ENCODE data around the gene CDK9. TPM values are rescaled to one million over a fixed set of nuclear protein-coding genes. Genes with fewer than 3 reads are reported as not detected.

CDK9 gene
- total RNA-seq, 1 donor from 2014 or later, result 100 TPM

GRCh38 chr9:127818574-127818973, 32.7 kb downstream of the CDK9 start:
- Mint-ChIP-seq H3K36me3 (ENCODE audit: insufficient read depth) (peaks cover 3% of the 10 kb centered on the region), H3K27me3 (no peaks in the 10 kb centered on the region), H3K4me3 (ENCODE audit: low read depth) (no peak overlapping the region), H3K27ac (peak overlapping the region; percentile 49), H3K9me3 (ENCODE audit: low read depth) (no peaks in the 10 kb centered on the region), H3K4me1 (ENCODE audit: low read depth) (no peaks in the 10 kb centered on the region)
- TF ChIP-seq CTCF (IDR thresholded peaks at IDR 0.05; ENCODE audit: unreplicated experiment), result no peak
- no peak for DNase-seq (ENCODE audit: low spot score, unreplicated experiment)

- peaks cover 3% of the 10 kb centered on the region for H3K36me3 Mint-ChIP-seq (ENCODE audit: insufficient read depth)
These were observed 36.3 kb downstream of the CDK9 start for GRCh38 chr9:127822108-127822507.

GRCh38 chr9:127825319-127826051, 39.7 kb downstream of the CDK9 start:
- peaks cover 36% of the 10 kb centered on the region for H3K27me3 Mint-ChIP-seq
- no peaks in the 10 kb centered on the region for H3K9me3 Mint-ChIP-seq (ENCODE audit: low read depth)
- H3K36me3 Mint-ChIP-seq (ENCODE audit: insufficient read depth), result no peaks in the 10 kb centered on the region
- peak overlapping the region; percentile 41 for H3K4me3 Mint-ChIP-seq (ENCODE audit: low read depth)
- TF ChIP-seq CTCF (IDR thresholded peaks at IDR 0.05; ENCODE audit: unreplicated experiment), result peak; percentile 75
- peak; percentile 69 for DNase-seq (ENCODE audit: low spot score, unreplicated experiment)
- H3K27ac Mint-ChIP-seq, result no peak overlapping the region
- H3K4me1 Mint-ChIP-seq (ENCODE audit: low read depth), result peaks cover 5% of the 10 kb centered on the region

More at GRCh38 chr9:127822108-127822507, 36.3 kb downstream of the CDK9 start:
- Mint-ChIP-seq H3K9me3 (ENCODE audit: low read depth) (no peaks in the 10 kb centered on the region), H3K27ac (no peak overlapping the region), H3K27me3 (peaks cover 15% of the 10 kb centered on the region), H3K4me3 (ENCODE audit: low read depth) (no peak overlapping the region), H3K4me1 (ENCODE audit: low read depth) (peaks cover 1% of the 10 kb centered on the region)
- no peak for DNase-seq (ENCODE audit: low spot score, unreplicated experiment)
- TF ChIP-seq CTCF (IDR thresholded peaks at IDR 0.05; ENCODE audit: unreplicated experiment), result no peak

- TF ChIP-seq CTCF (IDR thresholded peaks at IDR 0.05; ENCODE audit: unreplicated experiment), result no peak
- Mint-ChIP-seq H3K27me3 (peaks cover 36% of the 10 kb centered on the region), H3K36me3 (ENCODE audit: insufficient read depth) (no peaks in the 10 kb centered on the region), H3K4me3 (ENCODE audit: low read depth) (no peak overlapping the region), H3K4me1 (ENCODE audit: low read depth) (peaks cover 5% of the 10 kb centered on the region), H3K9me3 (ENCODE audit: low read depth) (no peaks in the 10 kb centered on the region), H3K27ac (no peak overlapping the region)
- no peak for DNase-seq (ENCODE audit: low spot score, unreplicated experiment)
These were observed 40.5 kb downstream of the CDK9 start for GRCh38 chr9:127826253-127826913.

- no peak for TF ChIP-seq CTCF (IDR thresholded peaks at IDR 0.05; ENCODE audit: unreplicated experiment)
- H3K27ac Mint-ChIP-seq, result no peak overlapping the region
These were observed 42.6 kb downstream of the CDK9 start for GRCh38 chr9:127828262-127829031.

More at GRCh38 chr9:127828262-127829031, 42.6 kb downstream of the CDK9 start:
- Mint-ChIP-seq H3K4me1 (ENCODE audit: low read depth) (peaks cover 5% of the 10 kb centered on the region), H3K4me3 (ENCODE audit: low read depth) (peak overlapping the region; percentile 43), H3K36me3 (ENCODE audit: insufficient read depth) (no peaks in the 10 kb centered on the region), H3K27me3 (peaks cover 36% of the 10 kb centered on the region), H3K9me3 (ENCODE audit: low read depth) (no peaks in the 10 kb centered on the region)
- peak; percentile 63 for DNase-seq (ENCODE audit: low spot score, unreplicated experiment)
